HFFc6 (cell line): Measurements from ENCODE around the gene SLC41A3. TPM values are rescaled to one million over a fixed set of nuclear protein-coding genes. Genes with fewer than 3 reads are reported as not detected.

Source experiments
- DNase-seq: peaks from one replicate; pipeline ENCODE4 v3.0.0-alpha.2; 2018
- H3K27ac Mint-ChIP-seq: 2 replicates; pipeline ENCODE4 v1.8.0; 2020; ENCODE audit warnings: mild to moderate bottlenecking, mixed read lengths
- H3K27me3 Mint-ChIP-seq: 2 replicates; pipeline ENCODE4 v1.8.0; 2021; ENCODE audit warnings: mild to moderate bottlenecking, moderate library complexity, mixed read lengths; ENCODE audit not compliant: insufficient read depth
- H3K36me3 Mint-ChIP-seq: 2 replicates; pipeline ENCODE4 v1.8.0; 2021; ENCODE audit warnings: low read depth, mixed read lengths
- H3K4me1 Mint-ChIP-seq: 2 replicates; pipeline ENCODE4 v1.8.0; 2020; ENCODE audit warnings: low read depth, mixed read lengths
- H3K4me3 Mint-ChIP-seq: 2 replicates; pipeline ENCODE4 v1.8.0; 2020; ENCODE audit warnings: mild to moderate bottlenecking, moderate library complexity, mixed read lengths
- H3K9me3 Mint-ChIP-seq: 2 replicates; pipeline ENCODE4 v1.8.0; 2020; ENCODE audit warnings: mild to moderate bottlenecking, mixed read lengths
- total RNA-seq, 6 experiments: library from RNA; stranded (reverse); fragmentation: NEBNext Ultra II Directional; extraction: Animal tissue kit (Norgen Biotek cat#: 25700); gene quantifications; 2 replicates in 1 of 6; 3 replicates in 5 of 6; pipeline ENCODE4 v1.2.3, GENCODE V29; 2021
- TF ChIP-seq, protein P1 (sequence below): fragments of 200-600 bp; sonication (generic); IDR thresholded peaks from 2 replicates; pipeline ENCODE4 v1.5.0; 2021; ENCODE audit warnings: antibody characterized with exemption, mild to moderate bottlenecking

SLC41A3 gene
- total RNA-seq, 6 experiments from 2014 or later: 41.6 to 54.8 (median 44.7) TPM

DNA sequence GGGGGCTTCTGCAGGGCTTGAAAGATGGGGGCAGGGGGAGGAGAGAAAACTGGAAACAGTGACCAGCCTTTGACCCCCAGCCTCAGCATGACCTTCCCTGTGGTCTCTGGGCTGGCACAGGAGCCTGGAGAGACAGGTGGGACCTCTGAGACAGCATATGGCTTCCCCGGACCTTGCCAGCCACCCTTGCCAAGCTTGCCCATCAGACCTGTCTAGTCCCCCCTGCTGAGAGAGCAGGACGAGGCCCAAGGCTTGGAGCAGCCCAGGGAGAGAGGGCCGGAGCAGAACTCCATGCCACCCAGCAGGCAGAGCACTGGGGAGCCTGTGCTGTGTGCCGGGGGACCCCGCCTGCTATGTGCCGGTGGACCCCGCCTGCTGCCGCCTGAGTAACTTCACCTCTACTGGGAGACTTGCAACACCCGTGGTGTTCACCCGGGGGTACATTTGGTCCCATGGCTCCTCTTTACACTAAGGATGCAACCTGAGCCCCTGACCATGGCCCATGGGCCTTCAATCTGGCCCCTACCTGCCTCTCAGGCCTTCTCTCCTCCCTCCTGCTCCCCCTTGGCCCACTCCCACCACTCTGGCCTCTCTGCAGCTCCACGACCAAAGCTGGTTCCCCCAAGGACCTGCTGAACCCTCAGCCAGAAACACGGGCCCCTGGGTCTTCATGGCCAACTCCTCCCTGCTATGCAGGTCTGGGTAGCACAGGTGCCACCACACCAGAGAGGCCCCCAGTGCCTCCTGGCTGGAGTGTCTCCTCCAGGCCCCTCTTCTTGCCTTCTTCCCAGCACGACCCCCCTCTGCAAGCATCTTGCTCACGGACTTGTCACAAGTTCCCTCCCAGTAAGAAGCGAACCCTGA is 21.1 kb upstream of the SLC41A3 start:
- Mint-ChIP-seq H3K9me3 (no peaks in the 10 kb centered on the region), H3K4me3 (no peak overlapping the region), H3K36me3 (no peaks in the 10 kb centered on the region), H3K27ac (no peak overlapping the region), H3K4me1 (peaks cover 28% of the 10 kb centered on the region), H3K27me3 (peaks cover 17% of the 10 kb centered on the region)
- TF ChIP-seq, protein P1, sequence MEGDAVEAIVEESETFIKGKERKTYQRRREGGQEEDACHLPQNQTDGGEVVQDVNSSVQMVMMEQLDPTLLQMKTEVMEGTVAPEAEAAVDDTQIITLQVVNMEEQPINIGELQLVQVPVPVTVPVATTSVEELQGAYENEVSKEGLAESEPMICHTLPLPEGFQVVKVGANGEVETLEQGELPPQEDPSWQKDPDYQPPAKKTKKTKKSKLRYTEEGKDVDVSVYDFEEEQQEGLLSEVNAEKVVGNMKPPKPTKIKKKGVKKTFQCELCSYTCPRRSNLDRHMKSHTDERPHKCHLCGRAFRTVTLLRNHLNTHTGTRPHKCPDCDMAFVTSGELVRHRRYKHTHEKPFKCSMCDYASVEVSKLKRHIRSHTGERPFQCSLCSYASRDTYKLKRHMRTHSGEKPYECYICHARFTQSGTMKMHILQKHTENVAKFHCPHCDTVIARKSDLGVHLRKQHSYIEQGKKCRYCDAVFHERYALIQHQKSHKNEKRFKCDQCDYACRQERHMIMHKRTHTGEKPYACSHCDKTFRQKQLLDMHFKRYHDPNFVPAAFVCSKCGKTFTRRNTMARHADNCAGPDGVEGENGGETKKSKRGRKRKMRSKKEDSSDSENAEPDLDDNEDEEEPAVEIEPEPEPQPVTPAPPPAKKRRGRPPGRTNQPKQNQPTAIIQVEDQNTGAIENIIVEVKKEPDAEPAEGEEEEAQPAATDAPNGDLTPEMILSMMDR: no peak
- no peak for DNase-seq

- DNase-seq: no peak
- H3K27ac Mint-ChIP-seq: no peak overlapping the region
- H3K9me3 Mint-ChIP-seq: no peaks in the 10 kb centered on the region
- no peaks in the 10 kb centered on the region for H3K36me3 Mint-ChIP-seq
- peaks cover 28% of the 10 kb centered on the region for H3K4me1 Mint-ChIP-seq
- H3K4me3 Mint-ChIP-seq: no peak overlapping the region
- TF ChIP-seq, protein P1: no peak
- H3K27me3 Mint-ChIP-seq: peaks cover 15% of the 10 kb centered on the region
Observed at GRCh38 chr3:126104028-126104635, 20.2 kb upstream of the SLC41A3 start.

DNA sequence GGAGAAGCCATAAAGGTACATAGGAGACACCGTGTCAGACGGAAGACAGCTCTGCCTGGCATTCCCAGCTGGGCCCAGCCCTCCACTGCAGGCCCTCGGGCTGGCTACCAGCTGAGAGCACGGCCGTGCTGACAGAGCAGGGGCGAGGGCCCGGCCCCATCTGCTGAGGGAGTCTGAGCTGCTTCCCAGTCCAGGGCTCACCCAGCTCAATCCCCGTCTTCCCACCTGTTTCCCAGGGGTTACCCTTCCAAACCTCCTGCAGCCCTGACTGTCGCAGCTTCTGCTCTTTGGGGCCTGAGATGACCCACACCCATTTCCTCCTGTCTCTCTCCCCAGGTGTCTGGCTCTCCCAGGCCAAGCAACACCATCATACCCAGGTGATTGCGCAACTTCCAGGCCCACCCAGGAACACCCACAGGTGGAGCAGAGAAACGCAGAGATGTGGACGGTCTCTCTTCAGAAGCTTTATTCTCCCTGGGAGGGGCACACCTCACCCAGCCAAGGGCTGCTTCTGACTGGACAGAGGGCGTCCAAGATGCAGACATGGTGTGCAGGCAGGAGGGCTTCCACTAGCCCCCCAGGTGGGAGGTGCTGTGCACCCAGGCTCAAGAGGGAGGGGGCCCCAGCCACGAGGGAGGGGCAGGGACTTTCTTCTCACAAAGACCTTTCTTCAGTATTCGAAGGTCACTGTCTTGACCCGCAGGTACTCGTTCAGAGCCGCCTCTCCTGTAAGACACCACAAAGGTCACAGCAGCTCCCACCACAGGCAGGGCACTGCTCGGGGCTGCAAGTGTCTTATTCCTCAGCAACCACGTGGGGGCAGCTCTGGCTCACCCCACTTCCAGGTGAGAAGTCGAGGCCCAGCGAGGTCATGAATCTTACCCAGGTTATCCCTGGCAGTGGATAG is 19.4 kb upstream of the SLC41A3 start:
- H3K9me3 Mint-ChIP-seq: no peaks in the 10 kb centered on the region
- no peak overlapping the region for H3K27ac Mint-ChIP-seq
- no peaks in the 10 kb centered on the region for H3K36me3 Mint-ChIP-seq
- TF ChIP-seq, protein P1: no peak
- peaks cover 12% of the 10 kb centered on the region for H3K27me3 Mint-ChIP-seq
- no peak overlapping the region for H3K4me3 Mint-ChIP-seq
- no peak for DNase-seq
- peaks cover 28% of the 10 kb centered on the region for H3K4me1 Mint-ChIP-seq

DNA sequence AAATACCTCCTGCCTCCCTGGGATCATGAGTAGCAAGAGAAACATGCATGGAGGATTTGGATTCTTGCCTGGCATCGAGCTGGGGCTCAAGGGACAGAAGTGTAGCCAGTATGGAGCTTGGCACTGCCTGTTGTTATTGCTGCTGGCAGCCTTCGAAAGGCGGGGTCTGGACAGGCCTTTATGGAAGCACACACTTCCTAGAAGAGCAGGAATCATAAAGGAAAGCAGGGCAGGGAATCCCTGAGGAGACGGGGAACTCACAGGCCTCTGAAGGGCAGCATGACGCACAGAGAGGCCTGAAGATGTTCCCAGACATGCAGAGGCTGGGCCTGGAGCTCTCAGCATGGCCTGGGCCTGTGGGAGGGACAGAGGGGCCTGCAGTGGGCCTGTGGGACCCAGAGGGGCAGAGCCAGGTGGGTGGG is 18.6 kb upstream of the SLC41A3 start:
- 0 out of 2 replicates have a peak overlapping the region, but pooled peaks have one; percentile 5 for H3K27ac Mint-ChIP-seq
- DNase-seq: peak; percentile 5

GRCh38 chr3:126102011-126102410 is 18.1 kb upstream of the SLC41A3 start:
- peaks cover 18% of the 10 kb centered on the region for H3K27me3 Mint-ChIP-seq
- no peak overlapping the region for H3K27ac Mint-ChIP-seq
- H3K4me1 Mint-ChIP-seq: peaks cover 28% of the 10 kb centered on the region
- no peak overlapping the region for H3K4me3 Mint-ChIP-seq
- TF ChIP-seq, protein P1: no peak
- no peaks in the 10 kb centered on the region for H3K36me3 Mint-ChIP-seq
- H3K9me3 Mint-ChIP-seq: no peaks in the 10 kb centered on the region
- no peak for DNase-seq

More for the DNA sequence above, 18.6 kb upstream of the SLC41A3 start:
- H3K27me3 Mint-ChIP-seq: peaks cover 14% of the 10 kb centered on the region
- TF ChIP-seq, protein P1: no peak
- no peak overlapping the region for H3K4me3 Mint-ChIP-seq
- H3K9me3 Mint-ChIP-seq: no peaks in the 10 kb centered on the region
- peaks cover 28% of the 10 kb centered on the region for H3K4me1 Mint-ChIP-seq
- H3K36me3 Mint-ChIP-seq: no peaks in the 10 kb centered on the region
